K562 (cell line): ENCODE data around the gene TEAD3. TPM values are rescaled to one million over a fixed set of nuclear protein-coding genes. Genes with fewer than 3 reads are reported as not detected.

Experiments
- CBX5 ChIP-seq: IDR thresholded peaks from 2 replicates; pipeline ENCODE4 v1.6.1; 2014; ENCODE audit warnings: low read depth, borderline replicate concordance
- CHCHD3 ChIP-seq: fragments of 250-450 bp; sonication (Bioruptor Pico); IDR thresholded peaks from 2 replicates; pipeline ENCODE4 v2.1.2; 2022; ENCODE audit warnings: mild to moderate bottlenecking
- CTCFL ChIP-seq: IDR thresholded peaks from 2 replicates; pipeline ENCODE4 v1.6.1; 2011; ENCODE audit warnings: borderline replicate concordance, low read depth, mild to moderate bottlenecking, moderate library complexity, low read length; ENCODE audit not compliant: insufficient read depth, poor library complexity, severe bottlenecking
- JUN ChIP-seq, 2 experiments: sonication (generic) in 1 of 2; formaldehyde crosslinking in 1 of 2; IDR thresholded peaks; 2 replicates each; pipeline versions ENCODE4 v1.6.1 to v1.8.0; 2012 to 2022; ENCODE audit warnings: borderline replicate concordance in 2 of 2, mild to moderate bottlenecking in 2 of 2, improper control_type of control experiment in 1 of 2, low read depth in 1 of 2, low read length in 1 of 2, missing genetic modification reagents in 1 of 2
- KLF16 ChIP-seq: IDR thresholded peaks from 2 replicates; pipeline ENCODE4 v1.6.1; 2016; ENCODE audit warnings: antibody characterized with exemption
- NBN ChIP-seq: fragments of 450-650 bp; IDR thresholded peaks from 2 replicates; pipeline ENCODE4 v1.6.1; 2016; ENCODE audit warnings: low read depth, mild to moderate bottlenecking
- NFE2 ChIP-seq: IDR thresholded peaks from 2 replicates; pipeline ENCODE4 v1.6.1; 2014; ENCODE audit warnings: antibody characterized with exemption, low read depth
- NR1H2 ChIP-seq: sonication (generic); formaldehyde crosslinking; IDR thresholded peaks from 2 replicates; pipeline ENCODE4 v1.4.0; 2020; ENCODE audit warnings: mild to moderate bottlenecking, missing genetic modification reagents
- PHF8 ChIP-seq: fragments of 200-600 bp; sonication (generic); IDR thresholded peaks from 2 replicates; pipeline ENCODE4 v1.6.1; 2012; ENCODE audit warnings: mixed run types, mild to moderate bottlenecking, inconsistent platforms, low read length, moderate library complexity, borderline replicate concordance
- PHTF2 ChIP-seq: fragments of 250-450 bp; sonication (Bioruptor Pico); IDR thresholded peaks from 2 replicates; pipeline ENCODE4 v1.5.0; 2021; ENCODE audit warnings: mild to moderate bottlenecking
- POLR2G ChIP-seq: fragments of 200-400 bp; formaldehyde crosslinking; IDR thresholded peaks from 2 replicates; pipeline ENCODE4 v1.6.1; 2017; ENCODE audit warnings: low read depth, mild to moderate bottlenecking, antibody characterized with exemption, low read length, moderate library complexity
- PPARD ChIP-seq: fragments of 250-450 bp; sonication (Bioruptor Pico); IDR thresholded peaks from 2 replicates; pipeline ENCODE4 v1.8.0; 2022; ENCODE audit warnings: inconsistent platforms, mild to moderate bottlenecking, moderate library complexity
- PYGO2 ChIP-seq: fragments of 450-650 bp; IDR thresholded peaks from 2 replicates; pipeline ENCODE4 v1.6.1; 2016; ENCODE audit warnings: mild to moderate bottlenecking, missing genetic modification characterization, moderate library complexity, missing compliant biosample characterization
- RUNX1 ChIP-seq: sonication (generic); IDR thresholded peaks from 2 replicates; pipeline ENCODE4 v1.6.1; 2016; ENCODE audit warnings: antibody characterized with exemption, low read depth
- SAFB2 ChIP-seq: fragments of 200-400 bp; formaldehyde crosslinking; IDR thresholded peaks from 2 replicates; pipeline ENCODE4 v1.6.1; 2018; ENCODE audit warnings: borderline replicate concordance, low read length, low read depth, moderate library complexity; ENCODE audit not compliant: severe bottlenecking
- SNRNP70 ChIP-seq: fragments of 200-400 bp; formaldehyde crosslinking; optimal IDR thresholded peaks from 2 replicates; pipeline ENCODE3; 2017; ENCODE audit warnings: low read depth, low read length
- TEAD2 ChIP-seq: fragments of 450-650 bp; IDR thresholded peaks from 2 replicates; pipeline ENCODE4 v1.6.1; 2016; ENCODE audit warnings: missing genetic modification characterization, control low read depth, missing compliant biosample characterization
- TRIM28 ChIP-seq: fragments of 450-650 bp; IDR thresholded peaks from 2 replicates; pipeline ENCODE4 v1.6.1; 2017
- TSC22D4 ChIP-seq: fragments of 450-650 bp; IDR thresholded peaks from 2 replicates; pipeline ENCODE4 v1.6.1; 2016; ENCODE audit warnings: missing genetic modification characterization, missing biosample characterization, control low read depth
- polyA plus RNA-seq, 8 experiments: library from polyadenylated mRNA; depleted of rRNA in 4 of 8; stranded (reverse) in 5 of 8; unstranded in 3 of 8; fragments of >200 nt; fragmentation: Nextera tagmentation in 2 of 8; fragmentation: Illumina TruSeq in 1 of 8; extraction: Ambion mirVana in 2 of 8; extraction: Trizol in 1 of 8; gene quantifications; 2 replicates each; pipeline versions ENCODE4 v1.2.1 to v1.2.3, GENCODE V29; 2011 to 2014; ENCODE audit warnings: inconsistent platforms in 1 of 8, missing spikeins in 1 of 8
- total RNA-seq, 7 experiments: library from RNA; depleted of rRNA in 6 of 7; stranded (reverse); fragments of >200 nt in 6 of 7; fragmentation: Illumina TruSeq in 2 of 7; extraction: Trizol in 2 of 7; gene quantifications; 2 replicates each; pipeline versions ENCODE4 v1.2.1 to v1.2.3, GENCODE V29; 2011 to 2021; ENCODE audit warnings: low replicate concordance in 1 of 7
- TF ChIP-seq, protein P1 (sequence below): fragments of 450-650 bp; formaldehyde crosslinking; IDR thresholded peaks from 2 replicates; pipeline ENCODE4 v1.4.0; 2022; ENCODE audit warnings: missing genetic modification characterization
- TF ChIP-seq, protein P2 (sequence below): fragments of 450-650 bp; IDR thresholded peaks from 2 replicates; pipeline ENCODE4 v1.6.1; 2017; ENCODE audit warnings: antibody characterized with exemption, mild to moderate bottlenecking

Gene TEAD3
- total and polyA plus RNA-seq, 9 of the 15 experiments (the other 6 are each of a cell fraction or from before 2014, with no cell fraction given) = 0.63 to 13.2 (median 3.3) TPM

DNA sequence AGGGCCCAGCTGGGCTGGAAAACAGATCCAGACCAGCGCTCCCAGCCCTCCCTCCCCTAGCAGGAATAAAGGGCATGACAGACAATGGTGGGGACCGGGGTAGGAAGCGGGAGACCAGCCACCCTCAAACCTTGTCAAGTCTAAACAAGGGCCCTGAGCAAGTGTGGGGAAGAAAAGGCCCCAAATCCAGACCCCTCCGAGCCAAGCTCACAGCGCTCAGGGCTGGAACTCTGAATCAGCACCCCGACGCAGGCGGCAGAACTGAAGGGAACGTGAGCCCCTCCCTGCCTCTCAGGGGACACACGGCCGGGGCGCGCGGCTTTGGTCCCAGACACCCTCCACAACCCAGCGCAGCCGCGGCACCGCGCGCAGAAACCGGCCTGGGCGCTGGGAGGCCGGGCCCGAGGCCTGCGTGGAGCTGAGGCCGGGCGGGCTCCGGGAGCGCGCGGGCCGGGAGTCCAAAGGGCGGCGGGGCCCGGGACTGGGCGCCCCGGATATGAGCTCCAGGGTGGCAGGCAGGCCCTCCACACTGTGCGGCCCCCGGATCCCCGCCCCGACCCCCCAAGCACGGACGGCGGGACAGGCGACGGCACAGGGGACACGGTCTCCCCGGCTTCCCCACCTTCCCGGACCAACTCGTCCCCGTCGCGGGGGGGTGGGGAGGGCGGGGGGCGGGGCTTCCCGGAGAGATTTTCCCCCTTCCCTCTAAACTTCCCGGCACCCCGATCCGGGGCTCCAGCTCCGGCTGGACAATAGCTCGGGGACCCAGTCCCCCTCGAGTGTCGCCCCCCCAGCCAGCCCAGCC, 641 bp downstream of the TEAD3 start (continued):
- TF ChIP-seq SAFB2 (no peak), TSC22D4 (no peak), POLR2G (peak; percentile 70; the same call in 1 of the 2 replicates), TEAD2 (no peak), KLF16 (no peak), TRIM28 (no peak), CHCHD3 (CRISPR knock-in tag) (no peak), JUN (IDR thresholded peaks at IDR 0.05; ENCODE audit: borderline replicate concordance, low read depth, low read length) (no peak; the same call in 1 of the 2 replicates), JUN (CRISPR knock-in tag; IDR thresholded peaks at IDR 0.05; ENCODE audit: borderline replicate concordance) (peak; percentile 54; the same call in 1 of the 2 replicates), PHF8 (peak; percentile 50; the same call in 1 of the 2 replicates), NFE2 (peak; percentile 28; the same call in 1 of the 2 replicates), NBN (no peak), CBX5 (no peak), PPARD (no peak), NR1H2 (CRISPR knock-in tag) (no peak), PHTF2 (no peak), CTCFL (no peak), SNRNP70 (no peak), RUNX1 (no peak), PYGO2 (tag) (no peak)
- TF ChIP-seq, protein P1, sequence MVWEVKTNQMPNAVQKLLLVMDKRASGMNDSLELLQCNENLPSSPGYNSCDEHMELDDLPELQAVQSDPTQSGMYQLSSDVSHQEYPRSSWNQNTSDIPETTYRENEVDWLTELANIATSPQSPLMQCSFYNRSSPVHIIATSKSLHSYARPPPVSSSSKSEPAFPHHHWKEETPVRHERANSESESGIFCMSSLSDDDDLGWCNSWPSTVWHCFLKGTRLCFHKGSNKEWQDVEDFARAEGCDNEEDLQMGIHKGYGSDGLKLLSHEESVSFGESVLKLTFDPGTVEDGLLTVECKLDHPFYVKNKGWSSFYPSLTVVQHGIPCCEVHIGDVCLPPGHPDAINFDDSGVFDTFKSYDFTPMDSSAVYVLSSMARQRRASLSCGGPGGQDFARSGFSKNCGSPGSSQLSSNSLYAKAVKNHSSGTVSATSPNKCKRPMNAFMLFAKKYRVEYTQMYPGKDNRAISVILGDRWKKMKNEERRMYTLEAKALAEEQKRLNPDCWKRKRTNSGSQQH (CRISPR knock-in tag) = no peak
- TF ChIP-seq, protein P2, sequence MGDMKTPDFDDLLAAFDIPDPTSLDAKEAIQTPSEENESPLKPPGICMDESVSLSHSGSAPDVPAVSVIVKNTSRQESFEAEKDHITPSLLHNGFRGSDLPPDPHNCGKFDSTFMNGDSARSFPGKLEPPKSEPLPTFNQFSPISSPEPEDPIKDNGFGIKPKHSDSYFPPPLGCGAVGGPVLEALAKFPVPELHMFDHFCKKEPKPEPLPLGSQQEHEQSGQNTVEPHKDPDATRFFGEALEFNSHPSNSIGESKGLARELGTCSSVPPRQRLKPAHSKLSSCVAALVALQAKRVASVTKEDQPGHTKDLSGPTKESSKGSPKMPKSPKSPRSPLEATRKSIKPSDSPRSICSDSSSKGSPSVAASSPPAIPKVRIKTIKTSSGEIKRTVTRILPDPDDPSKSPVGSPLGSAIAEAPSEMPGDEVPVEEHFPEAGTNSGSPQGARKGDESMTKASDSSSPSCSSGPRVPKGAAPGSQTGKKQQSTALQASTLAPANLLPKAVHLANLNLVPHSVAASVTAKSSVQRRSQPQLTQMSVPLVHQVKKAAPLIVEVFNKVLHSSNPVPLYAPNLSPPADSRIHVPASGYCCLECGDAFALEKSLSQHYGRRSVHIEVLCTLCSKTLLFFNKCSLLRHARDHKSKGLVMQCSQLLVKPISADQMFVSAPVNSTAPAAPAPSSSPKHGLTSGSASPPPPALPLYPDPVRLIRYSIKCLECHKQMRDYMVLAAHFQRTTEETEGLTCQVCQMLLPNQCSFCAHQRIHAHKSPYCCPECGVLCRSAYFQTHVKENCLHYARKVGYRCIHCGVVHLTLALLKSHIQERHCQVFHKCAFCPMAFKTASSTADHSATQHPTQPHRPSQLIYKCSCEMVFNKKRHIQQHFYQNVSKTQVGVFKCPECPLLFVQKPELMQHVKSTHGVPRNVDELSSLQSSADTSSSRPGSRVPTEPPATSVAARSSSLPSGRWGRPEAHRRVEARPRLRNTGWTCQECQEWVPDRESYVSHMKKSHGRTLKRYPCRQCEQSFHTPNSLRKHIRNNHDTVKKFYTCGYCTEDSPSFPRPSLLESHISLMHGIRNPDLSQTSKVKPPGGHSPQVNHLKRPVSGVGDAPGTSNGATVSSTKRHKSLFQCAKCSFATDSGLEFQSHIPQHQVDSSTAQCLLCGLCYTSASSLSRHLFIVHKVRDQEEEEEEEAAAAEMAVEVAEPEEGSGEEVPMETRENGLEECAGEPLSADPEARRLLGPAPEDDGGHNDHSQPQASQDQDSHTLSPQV = no peak; the same call in 1 of the 2 replicates
